K562 (cell line): ENCODE results near the gene MLN.

Experiments used
- ADNP ChIP-seq: fragments of 200-800 bp; sonication (Bioruptor generic); IDR thresholded peaks from 2 replicates; pipeline ENCODE4 v1.6.1; 2016; ENCODE audit warnings: missing genetic modification characterization, missing compliant biosample characterization
- ILK ChIP-seq: fragments of 450-650 bp; IDR thresholded peaks from 2 replicates; pipeline ENCODE4 v1.6.1; 2016; ENCODE audit warnings: missing genetic modification characterization, low read depth, mild to moderate bottlenecking, missing compliant biosample characterization, moderate library complexity, borderline replicate concordance
- KDM4B ChIP-seq, 2 experiments: fragments of 450-650 bp in 1 of 2; sonication (generic) in 1 of 2; IDR thresholded peaks; 2 replicates each; pipeline ENCODE4 v1.6.1; 2016 to 2017; ENCODE audit warnings: borderline replicate concordance in 2 of 2, antibody characterized with exemption in 1 of 2, low read depth in 1 of 2, mild to moderate bottlenecking in 1 of 2
- RBFOX2 ChIP-seq: fragments of 200-400 bp; formaldehyde crosslinking; IDR thresholded peaks from 2 replicates; pipeline ENCODE4 v1.6.1; 2017; ENCODE audit warnings: low read depth, mild to moderate bottlenecking, low read length, moderate library complexity
- RFX5 ChIP-seq: IDR thresholded peaks from 2 replicates; pipeline ENCODE4 v1.6.1; 2011; ENCODE audit warnings: low read depth, mild to moderate bottlenecking, improper control_type of control experiment, low read length
- SMARCB1 ChIP-seq: IDR thresholded peaks from 2 replicates; pipeline ENCODE4 v1.6.1; 2011; ENCODE audit warnings: improper control_type of control experiment, low read depth; ENCODE audit not compliant: insufficient read length
- TRIM24 ChIP-seq, 2 experiments: fragments of 450-650 bp; IDR thresholded peaks; 2 replicates each; pipeline ENCODE4 v1.6.1; 2016
- ZZZ3 ChIP-seq: fragments of 450-650 bp; IDR thresholded peaks from 2 replicates; pipeline ENCODE4 v1.6.1; 2016; ENCODE audit warnings: antibody characterized with exemption, mild to moderate bottlenecking, moderate library complexity
- TF ChIP-seq, protein P1 (sequence below), 3 experiments: IDR thresholded peaks in 2 of 3; conservative IDR thresholded peaks in 1 of 3; 2 replicates each; pipeline ENCODE4 v1.5.1; 2011 to 2012; ENCODE audit warnings: low read length in 3 of 3, mild to moderate bottlenecking in 3 of 3, control low read depth in 2 of 3, improper control_type of control experiment in 1 of 3, inconsistent platforms in 1 of 3, low read depth in 1 of 3, mixed read lengths in 1 of 3, moderate library complexity in 1 of 3; ENCODE audit not compliant: insufficient read depth in 2 of 3
- TF ChIP-seq, protein P2 (sequence below): fragments of 450-650 bp; IDR thresholded peaks from 2 replicates; pipeline ENCODE4 v1.6.1; 2017; ENCODE audit warnings: mild to moderate bottlenecking, moderate library complexity
- TF ChIP-seq, protein P3 (sequence below), 2 experiments: fragments of 450-650 bp; formaldehyde crosslinking in 1 of 2; IDR thresholded peaks; 2 replicates each; pipeline versions ENCODE4 v1.4.0 to v1.6.1; 2014 to 2020; ENCODE audit warnings: mild to moderate bottlenecking in 2 of 2, borderline replicate concordance in 1 of 2, low read depth in 1 of 2

DNA sequence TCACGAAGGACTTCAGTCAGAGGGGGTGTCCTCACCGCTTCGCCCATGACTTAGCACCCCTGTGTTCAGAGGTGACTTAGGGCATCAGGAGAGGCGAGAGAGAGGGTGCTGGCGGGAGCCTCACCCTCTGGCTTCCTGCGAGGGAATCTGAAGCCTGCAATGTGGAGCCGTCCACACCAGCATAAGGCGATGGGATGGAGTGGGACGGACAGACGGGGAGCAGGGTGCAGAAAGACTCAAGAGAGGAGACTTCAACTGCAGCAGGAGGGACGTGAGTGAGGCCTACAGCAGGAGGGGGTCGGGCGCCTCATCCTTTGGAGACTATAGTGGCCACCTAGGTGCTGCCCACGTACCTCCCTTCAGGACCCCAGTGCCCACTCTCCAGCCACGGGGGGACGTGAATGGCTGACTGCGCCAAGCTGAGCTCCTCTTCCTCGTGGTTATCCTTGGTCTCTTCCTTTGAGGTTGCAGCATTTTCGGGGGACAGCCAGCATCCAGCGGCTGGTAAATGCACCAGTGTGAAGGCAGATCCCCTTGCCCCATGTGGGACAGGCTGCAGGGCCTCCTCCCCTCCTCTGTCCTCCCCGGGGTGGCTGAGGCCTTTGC is 26.9 kb upstream of the MLN start:
- TF ChIP-seq RFX5 (no peak), ILK (tag) (no peak), TRIM24 (IDR thresholded peaks at IDR 0.05) (no peak), ADNP (tag) (no peak), SMARCB1 (no peak), KDM4B (IDR thresholded peaks at IDR 0.05; ENCODE audit: borderline replicate concordance in 2 of 2, low read depth in 1 of 2) (no peak), RBFOX2 (no peak), ZZZ3 (no peak)
- TF ChIP-seq, protein P1, sequence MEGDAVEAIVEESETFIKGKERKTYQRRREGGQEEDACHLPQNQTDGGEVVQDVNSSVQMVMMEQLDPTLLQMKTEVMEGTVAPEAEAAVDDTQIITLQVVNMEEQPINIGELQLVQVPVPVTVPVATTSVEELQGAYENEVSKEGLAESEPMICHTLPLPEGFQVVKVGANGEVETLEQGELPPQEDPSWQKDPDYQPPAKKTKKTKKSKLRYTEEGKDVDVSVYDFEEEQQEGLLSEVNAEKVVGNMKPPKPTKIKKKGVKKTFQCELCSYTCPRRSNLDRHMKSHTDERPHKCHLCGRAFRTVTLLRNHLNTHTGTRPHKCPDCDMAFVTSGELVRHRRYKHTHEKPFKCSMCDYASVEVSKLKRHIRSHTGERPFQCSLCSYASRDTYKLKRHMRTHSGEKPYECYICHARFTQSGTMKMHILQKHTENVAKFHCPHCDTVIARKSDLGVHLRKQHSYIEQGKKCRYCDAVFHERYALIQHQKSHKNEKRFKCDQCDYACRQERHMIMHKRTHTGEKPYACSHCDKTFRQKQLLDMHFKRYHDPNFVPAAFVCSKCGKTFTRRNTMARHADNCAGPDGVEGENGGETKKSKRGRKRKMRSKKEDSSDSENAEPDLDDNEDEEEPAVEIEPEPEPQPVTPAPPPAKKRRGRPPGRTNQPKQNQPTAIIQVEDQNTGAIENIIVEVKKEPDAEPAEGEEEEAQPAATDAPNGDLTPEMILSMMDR (IDR thresholded peaks at IDR 0.05 in 2 of 3, conservative IDR thresholded peaks at IDR 0.05 in 1 of 3; ENCODE audit: insufficient read depth in 2 of 3, low read depth in 1 of 3, low read length in 3 of 3): no peak
- TF ChIP-seq, protein P2, sequence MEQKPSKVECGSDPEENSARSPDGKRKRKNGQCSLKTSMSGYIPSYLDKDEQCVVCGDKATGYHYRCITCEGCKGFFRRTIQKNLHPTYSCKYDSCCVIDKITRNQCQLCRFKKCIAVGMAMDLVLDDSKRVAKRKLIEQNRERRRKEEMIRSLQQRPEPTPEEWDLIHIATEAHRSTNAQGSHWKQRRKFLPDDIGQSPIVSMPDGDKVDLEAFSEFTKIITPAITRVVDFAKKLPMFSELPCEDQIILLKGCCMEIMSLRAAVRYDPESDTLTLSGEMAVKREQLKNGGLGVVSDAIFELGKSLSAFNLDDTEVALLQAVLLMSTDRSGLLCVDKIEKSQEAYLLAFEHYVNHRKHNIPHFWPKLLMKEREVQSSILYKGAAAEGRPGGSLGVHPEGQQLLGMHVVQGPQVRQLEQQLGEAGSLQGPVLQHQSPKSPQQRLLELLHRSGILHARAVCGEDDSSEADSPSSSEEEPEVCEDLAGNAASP: no peak
- TF ChIP-seq, protein P3, sequence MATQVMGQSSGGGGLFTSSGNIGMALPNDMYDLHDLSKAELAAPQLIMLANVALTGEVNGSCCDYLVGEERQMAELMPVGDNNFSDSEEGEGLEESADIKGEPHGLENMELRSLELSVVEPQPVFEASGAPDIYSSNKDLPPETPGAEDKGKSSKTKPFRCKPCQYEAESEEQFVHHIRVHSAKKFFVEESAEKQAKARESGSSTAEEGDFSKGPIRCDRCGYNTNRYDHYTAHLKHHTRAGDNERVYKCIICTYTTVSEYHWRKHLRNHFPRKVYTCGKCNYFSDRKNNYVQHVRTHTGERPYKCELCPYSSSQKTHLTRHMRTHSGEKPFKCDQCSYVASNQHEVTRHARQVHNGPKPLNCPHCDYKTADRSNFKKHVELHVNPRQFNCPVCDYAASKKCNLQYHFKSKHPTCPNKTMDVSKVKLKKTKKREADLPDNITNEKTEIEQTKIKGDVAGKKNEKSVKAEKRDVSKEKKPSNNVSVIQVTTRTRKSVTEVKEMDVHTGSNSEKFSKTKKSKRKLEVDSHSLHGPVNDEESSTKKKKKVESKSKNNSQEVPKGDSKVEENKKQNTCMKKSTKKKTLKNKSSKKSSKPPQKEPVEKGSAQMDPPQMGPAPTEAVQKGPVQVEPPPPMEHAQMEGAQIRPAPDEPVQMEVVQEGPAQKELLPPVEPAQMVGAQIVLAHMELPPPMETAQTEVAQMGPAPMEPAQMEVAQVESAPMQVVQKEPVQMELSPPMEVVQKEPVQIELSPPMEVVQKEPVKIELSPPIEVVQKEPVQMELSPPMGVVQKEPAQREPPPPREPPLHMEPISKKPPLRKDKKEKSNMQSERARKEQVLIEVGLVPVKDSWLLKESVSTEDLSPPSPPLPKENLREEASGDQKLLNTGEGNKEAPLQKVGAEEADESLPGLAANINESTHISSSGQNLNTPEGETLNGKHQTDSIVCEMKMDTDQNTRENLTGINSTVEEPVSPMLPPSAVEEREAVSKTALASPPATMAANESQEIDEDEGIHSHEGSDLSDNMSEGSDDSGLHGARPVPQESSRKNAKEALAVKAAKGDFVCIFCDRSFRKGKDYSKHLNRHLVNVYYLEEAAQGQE (IDR thresholded peaks at IDR 0.05; ENCODE audit: borderline replicate concordance): no peak
- TF ChIP-seq, protein P3 (CRISPR knock-in tag; IDR thresholded peaks at IDR 0.05; ENCODE audit: low read depth): no peak
